Measurements from ENCODE around the gene CDKL2. TPM values are rescaled to one million over a fixed set of nuclear protein-coding genes. Genes with fewer than 3 reads are reported as not detected.
"Not testable (repeated sequence)": the region's sequence is repeated elsewhere in the genome, so short reads cannot be mapped to it uniquely, and the experiment has no call there.

CDKL2 gene
- total RNA-seq, 1 experiment from 2014 or later = not detected

- no peak for DNase-seq (ENCODE audit: low spot score)
Measured at GRCh38 chr4:75552452-75552851, 77.9 kb downstream of the CDKL2 start.

- no peak for DNase-seq (ENCODE audit: low spot score)
Measured at GRCh38 chr4:75549019-75549418, 81.3 kb downstream of the CDKL2 start.

- no peak for DNase-seq (ENCODE audit: low spot score)
Measured at GRCh38 chr4:75547647-75548387, 82.5 kb downstream of the CDKL2 start.

- DNase-seq (ENCODE audit: low spot score) = peak; percentile 23
Measured at GRCh38 chr4:75545526-75545925, 84.8 kb downstream of the CDKL2 start.

GRCh38 chr4:75544870-75545269, 85.5 kb downstream of the CDKL2 start:
- DNase-seq (ENCODE audit: low spot score) = no peak

- DNase-seq (ENCODE audit: low spot score) = not testable (repeated sequence)
Measured at GRCh38 chr4:75544220-75544619, 86.1 kb downstream of the CDKL2 start.

GRCh38 chr4:75542824-75543223, 87.5 kb downstream of the CDKL2 start:
- DNase-seq (ENCODE audit: low spot score) = peak; percentile 57

- not testable (repeated sequence) for DNase-seq (ENCODE audit: low spot score)
Measured at GRCh38 chr4:75537308-75537707, 93.0 kb downstream of the CDKL2 start.

- DNase-seq (ENCODE audit: low spot score) = not testable (repeated sequence)
Measured at GRCh38 chr4:75533926-75534325, 96.4 kb downstream of the CDKL2 start.

- not testable (repeated sequence) for DNase-seq (ENCODE audit: low spot score)
Measured at GRCh38 chr4:75533339-75533887, 96.9 kb downstream of the CDKL2 start.

- not testable (repeated sequence) for DNase-seq (ENCODE audit: low spot score)
Measured at GRCh38 chr4:75531536-75532143, 98.7 kb downstream of the CDKL2 start.

- DNase-seq (ENCODE audit: low spot score) = no peak
Measured at GRCh38 chr4:75530556-75531322, 99.6 kb downstream of the CDKL2 start.

Other genes with a start within 250 kb of the CDKL2 start
- 8.3 and 9.3 TPM in 2 replicates for gene RCHY1, start 116.1 kb downstream of the CDKL2 start, total RNA-seq (2014; rRNA removed; shearing (Covaris generic))
- 7.8 and 13.0 TPM in 2 replicates for gene THAP6, start 116.1 kb downstream of the CDKL2 start, total RNA-seq (2014; rRNA removed; shearing (Covaris generic))
- gene ODAPH, start 74.5 kb downstream of the CDKL2 start, total RNA-seq (2014; rRNA removed; shearing (Covaris generic)) = not detected in 2 replicates
- gene G3BP2, start 42.9 kb upstream of the CDKL2 start, total RNA-seq (2014; rRNA removed; shearing (Covaris generic)) = 97.5 and 102 TPM in 2 replicates
- gene USO1, start 94.0 kb upstream of the CDKL2 start, total RNA-seq (2014; rRNA removed; shearing (Covaris generic)) = 39.9 and 49.9 TPM in 2 replicates